Femur (tissue), 1 donor: ENCODE results near the gene ZNF625.

Experiments used
- DNase-seq: peaks from one replicate; pipeline ENCODE4 v3.0.0-alpha.2; 2017

ZNF625 gene

DNA sequence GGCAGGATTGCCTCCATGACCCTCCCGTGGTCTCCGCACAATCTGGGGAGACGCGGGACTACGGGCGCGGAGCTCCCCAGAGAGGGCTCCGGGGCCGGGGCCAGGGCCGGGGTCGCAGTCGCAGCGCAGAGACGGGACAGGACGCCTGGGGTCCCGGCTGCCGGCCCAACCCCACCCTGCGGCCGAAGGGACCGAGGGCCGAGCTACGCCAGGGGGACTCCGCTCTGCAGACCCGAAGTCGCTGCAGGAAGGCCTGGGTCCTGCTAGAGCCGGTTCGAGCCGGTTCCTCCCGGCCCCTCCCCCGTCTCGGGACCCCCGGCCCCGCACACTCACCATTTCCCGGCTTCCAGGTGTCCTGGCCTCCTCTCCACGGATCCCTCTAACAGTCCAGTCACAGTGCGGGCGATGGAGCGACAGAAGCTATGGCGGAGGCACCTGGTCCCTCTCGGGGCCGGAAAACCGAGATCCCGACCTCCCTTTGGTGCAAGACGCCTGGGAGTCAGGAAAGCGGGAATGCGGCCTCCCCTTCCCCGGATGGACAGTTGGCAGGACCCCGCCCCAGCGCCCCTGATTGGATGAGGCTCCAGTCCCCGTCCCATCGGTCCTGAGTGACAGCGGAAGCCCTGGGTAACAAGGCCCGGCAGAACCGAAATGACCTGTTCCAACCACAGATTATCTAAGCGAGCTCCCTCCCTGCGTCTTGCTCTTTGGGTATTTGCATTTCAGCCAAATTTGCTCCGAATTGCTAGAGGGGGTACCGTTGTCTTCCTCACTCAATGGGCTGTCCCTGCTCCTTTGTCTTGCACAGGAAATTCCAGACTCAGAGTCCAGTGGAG, at the start of gene ZNF625:
Gene ZNF625, minus strand, starts transcription at position 512 of the 836 bp plus-strand sequence. Its CDS starts 176 bp downstream, at position 336.
- peak; percentile 93 for DNase-seq

DNA sequence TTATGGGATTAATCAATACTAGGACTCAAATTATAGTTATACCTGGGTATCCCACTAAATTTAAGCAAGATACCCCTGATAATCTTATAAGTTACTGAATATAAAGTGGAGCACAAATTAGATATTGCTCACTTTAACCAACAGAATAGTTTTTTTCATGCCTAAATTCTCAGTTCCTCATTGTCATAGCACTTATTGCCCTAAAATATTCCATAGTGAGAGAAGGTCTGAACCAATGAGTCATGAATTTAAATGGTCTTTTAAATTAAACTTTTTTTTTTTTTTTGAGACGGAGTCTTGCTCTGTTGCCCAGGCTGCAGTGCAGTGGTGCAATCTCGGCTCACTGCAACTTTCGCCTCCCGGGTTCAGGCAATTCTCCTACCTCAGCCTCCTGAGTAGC, 48.8 kb upstream of the ZNF625 start:
- no peak for DNase-seq

DNA sequence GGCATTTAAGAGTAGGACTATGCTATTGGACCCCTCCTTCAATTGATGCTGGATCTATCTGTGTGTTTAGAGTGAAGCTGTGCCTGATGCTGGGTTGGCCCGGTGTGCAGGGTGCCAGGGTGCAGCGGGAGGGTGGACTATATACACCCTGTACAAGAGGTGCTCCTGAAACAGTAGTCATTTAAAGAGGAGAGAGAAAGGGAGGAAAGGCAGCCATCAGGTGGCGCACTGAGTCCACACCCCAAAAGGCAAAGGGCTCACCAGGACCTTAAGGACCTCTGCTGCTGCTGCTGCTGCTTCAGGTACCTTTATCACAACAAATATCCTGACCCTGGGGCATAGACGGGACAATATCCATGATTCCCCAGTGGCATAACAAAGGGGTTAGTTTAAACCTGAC, 45.7 kb upstream of the ZNF625 start:
- DNase-seq = peak; percentile 20

- DNase-seq = peak; percentile 14
Observed at GRCh38 chr19:12199757-12200419, 43.4 kb upstream of the ZNF625 start.

DNA sequence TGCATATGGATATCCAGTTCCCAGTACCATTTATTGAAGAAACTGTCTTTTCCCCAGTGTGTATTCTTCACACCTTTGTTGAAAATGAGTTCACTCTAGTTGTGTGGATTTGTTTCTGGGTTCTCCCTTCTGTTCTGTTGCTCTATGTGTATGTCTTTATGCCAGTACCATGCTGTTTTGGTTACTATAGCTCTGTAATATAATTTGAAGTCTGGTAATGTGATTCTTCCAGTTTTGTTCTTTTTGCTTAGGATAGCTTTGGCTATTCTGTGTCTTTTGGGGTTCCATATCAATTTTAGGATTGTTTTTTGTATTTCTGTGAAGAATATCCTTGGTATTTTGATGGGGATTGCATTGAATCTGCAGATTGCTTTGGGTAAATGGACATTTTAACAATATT, 41.6 kb upstream of the ZNF625 start:
- no peak for DNase-seq

DNA sequence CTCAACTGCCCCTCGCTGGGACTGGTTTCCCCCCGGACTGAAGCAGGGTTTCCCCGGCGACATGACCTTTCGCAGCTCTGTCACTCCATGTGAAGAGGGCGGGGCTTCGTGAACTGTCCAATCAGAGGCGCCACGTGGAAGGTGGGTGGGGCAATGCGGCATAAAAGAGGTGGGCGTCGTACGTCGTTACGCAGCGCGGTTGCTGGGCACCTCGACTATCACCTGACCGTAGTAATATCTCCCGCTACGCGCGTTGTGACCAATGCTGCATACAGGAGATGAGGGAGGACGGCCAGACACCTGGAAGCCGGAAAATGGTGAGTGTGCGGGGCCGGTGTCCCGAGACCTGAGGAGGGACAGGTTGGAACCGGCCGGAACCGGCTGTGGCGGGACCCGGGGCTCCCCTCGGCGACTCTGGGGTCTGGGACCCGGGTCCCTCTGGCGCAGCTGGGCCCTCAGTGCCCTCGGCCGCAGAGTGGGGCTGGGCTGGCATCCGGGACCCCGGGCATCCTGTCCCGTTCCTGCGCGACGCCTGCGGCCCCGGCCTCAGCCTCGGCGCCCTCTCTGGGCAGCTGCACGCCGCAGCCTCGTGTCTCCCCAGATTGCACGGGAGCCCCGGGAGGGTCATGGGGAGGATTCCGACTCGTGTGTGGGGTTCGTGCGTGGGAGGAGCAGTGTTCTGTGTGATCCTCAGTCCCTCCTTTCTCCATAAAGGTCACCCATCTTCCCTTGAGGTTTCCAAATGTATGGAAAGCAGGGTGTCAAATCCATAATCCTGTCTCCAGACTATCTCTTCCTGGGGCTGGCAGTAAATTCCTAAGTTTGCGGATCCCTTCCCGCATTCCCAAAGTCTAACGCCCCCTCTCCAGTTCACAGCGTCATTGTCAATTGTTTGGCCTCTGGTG, 38.5 kb upstream of the ZNF625 start:
- DNase-seq = peak; percentile 92

- no peak for DNase-seq
Observed at GRCh38 chr19:12187625-12188024, 31.1 kb upstream of the ZNF625 start.

GRCh38 chr19:12180377-12180776, 23.8 kb upstream of the ZNF625 start:
- DNase-seq = no peak

DNA sequence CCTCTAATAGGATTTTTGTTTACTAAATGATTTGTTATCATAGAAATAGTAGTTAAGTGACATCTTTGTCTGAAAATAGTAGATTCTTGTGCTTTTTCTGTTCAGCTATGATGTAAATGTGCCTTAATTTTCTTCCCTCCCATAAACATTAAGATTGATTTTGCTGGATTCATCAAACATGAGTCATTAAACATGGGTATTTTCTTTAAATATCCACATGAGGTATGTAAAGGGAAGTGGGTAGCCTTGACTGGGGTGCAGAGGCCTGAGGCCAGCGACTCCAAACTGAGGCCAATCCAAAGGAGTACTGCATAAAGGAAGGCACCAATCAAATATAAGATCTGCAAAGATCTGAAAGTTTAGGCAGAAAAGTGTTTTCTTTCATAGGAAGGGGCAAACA, 10.1 kb upstream of the ZNF625 start:
- DNase-seq = no peak

DNA sequence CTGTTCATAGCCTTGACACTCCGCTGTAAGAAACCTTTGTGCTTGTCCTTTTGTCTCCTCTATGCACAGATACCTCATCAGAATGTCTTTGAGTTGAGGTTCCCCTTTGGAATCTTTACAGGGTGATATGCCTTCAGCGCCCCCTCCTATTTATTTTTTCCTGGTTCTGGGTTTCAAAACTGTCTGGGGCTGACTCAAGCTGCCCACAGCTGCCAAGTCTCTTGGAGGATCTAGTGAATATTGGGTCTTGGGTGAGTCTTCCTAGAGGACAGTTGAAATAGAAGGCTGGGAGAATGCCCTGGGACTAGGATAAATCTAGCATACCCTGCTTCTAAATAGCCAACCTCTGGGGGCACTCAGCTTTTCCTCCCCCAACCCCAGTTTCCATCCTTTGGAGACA, 7.3 kb upstream of the ZNF625 start:
- no peak for DNase-seq

DNA sequence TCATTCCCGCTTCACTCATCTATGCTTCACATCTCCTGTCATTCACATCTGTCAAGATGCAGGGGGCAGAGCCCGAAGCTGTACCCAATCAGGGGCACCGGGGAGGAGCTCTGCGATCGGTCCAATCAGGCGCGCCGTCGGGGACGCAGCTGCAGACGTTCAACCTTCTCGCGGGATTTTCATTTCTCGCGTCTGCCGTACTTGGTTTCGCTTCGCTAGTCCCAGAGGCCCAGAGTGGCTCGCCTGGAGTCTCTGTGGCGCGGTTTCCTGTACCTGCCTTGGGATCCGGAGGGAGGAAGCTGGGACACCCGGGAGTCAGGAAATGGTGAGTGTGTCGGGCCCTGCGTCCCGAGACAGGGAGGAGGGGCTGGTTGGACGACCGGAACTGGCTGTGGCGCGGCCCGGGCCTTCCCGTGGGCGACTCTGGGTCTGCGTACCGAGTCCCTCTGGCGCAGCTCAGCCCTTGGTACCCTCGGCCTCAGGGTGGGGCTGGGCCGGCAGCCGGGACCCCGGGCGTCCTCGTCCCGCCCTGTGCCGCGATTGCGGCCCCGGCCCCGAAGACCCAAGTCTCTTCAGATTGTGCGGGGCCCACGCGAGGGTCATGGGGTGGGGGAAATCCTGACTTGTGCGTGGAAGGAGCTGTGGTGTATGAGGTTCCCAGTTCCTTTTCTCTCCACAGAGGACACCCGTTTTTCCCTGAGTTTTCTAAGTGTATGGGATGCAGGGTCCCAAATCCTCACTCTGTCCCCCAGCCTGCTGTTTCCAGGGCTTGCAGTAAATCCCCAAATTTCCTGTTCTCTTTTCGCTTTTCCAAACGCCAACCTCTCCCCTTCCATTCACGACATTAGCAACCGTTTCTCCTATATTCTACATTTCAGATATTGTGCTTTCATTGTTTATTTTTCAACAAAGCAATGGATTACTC, 6.6 kb upstream of the ZNF625 start, which contains the start of gene ZNF136:
Gene ZNF136, plus strand, starts transcription at position 215 of the 925 bp plus-strand sequence. Its CDS starts 108 bp downstream, at position 323.
- peak; percentile 97 for DNase-seq

DNA sequence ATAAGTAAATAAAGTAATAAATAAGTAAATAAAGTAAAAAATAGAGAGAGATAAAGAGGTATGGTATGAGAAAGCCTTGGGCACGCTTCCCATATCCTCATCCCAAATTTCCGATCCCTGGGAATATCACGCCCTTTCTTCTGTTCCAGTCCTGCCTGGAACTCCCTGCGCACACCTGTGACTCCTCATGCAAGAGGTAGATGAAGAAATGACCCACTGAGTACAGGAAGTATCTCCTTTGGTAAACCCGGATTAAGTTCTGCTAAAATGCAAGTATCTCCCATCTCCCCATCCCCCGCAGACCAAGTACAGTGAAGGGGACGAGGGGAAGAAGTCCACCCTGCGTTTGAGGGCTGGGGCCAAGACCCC, 6.0 kb upstream of the ZNF625 start:
- DNase-seq = peak; percentile 22

- DNase-seq = no peak
Observed at GRCh38 chr19:12159773-12160414, 3.4 kb upstream of the ZNF625 start.

DNA sequence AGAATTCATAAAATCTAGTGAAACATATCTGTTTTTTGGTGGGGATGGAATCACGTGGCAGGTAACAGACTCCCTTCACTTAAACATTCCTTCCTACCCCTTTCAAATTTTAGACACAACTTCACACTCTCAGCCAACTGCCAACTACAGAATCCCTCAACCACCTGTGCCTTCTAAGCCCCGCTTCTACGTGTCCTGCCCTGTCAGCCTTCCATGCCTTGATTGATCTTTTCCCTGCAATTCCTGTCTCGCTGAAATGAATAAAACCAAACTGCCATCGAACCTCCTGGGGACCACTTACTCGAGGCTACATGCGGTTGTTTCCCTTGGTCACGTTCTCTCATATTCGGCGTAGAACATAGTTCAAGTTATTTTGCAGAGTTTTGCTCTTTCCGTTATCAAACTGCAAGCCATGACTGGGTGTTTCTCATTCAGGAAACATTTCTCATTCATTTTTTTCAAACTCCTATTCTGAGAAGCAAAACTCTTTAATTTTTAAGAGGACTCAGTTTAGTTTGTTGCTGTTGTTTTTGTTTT, 1.1 kb downstream of the ZNF625 start:
- no peak for DNase-seq

DNA sequence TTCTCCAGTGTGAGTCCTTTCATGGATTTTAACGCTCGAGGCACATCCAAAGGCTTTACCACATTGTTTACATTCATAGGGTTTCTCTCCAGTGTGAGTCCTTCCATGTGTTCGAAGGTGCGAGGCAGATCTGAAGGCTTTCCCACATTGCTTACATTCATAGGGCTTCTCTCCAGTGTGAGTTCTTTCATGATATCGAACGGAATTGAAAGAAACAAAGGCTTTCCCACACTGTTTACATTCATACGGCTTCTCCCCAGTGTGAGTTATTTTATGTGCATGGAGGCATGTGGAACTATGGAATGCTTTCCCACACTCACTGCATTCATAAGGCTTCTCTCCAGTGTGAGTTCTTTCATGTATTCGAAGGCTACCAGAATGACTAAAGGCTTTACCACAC, 11.2 kb downstream of the ZNF625 start:
- DNase-seq = no peak

DNA sequence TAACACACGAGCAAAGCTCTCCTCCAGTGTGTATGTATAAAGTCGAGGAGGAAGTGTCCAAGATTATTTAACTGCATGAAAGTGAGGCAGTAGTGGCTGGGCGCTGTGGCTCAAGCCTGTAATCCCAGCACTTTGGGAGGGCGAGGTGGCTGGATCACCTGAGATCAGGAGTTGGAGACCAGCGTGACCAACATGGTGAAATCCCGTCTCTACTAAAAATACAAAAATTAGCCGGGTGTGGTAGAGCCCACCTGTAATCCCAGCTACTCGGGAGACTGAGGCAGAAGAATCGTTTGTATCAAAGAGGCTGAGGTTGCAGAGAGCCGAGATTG, 15.2 kb downstream of the ZNF625 start:
- no peak for DNase-seq

DNA sequence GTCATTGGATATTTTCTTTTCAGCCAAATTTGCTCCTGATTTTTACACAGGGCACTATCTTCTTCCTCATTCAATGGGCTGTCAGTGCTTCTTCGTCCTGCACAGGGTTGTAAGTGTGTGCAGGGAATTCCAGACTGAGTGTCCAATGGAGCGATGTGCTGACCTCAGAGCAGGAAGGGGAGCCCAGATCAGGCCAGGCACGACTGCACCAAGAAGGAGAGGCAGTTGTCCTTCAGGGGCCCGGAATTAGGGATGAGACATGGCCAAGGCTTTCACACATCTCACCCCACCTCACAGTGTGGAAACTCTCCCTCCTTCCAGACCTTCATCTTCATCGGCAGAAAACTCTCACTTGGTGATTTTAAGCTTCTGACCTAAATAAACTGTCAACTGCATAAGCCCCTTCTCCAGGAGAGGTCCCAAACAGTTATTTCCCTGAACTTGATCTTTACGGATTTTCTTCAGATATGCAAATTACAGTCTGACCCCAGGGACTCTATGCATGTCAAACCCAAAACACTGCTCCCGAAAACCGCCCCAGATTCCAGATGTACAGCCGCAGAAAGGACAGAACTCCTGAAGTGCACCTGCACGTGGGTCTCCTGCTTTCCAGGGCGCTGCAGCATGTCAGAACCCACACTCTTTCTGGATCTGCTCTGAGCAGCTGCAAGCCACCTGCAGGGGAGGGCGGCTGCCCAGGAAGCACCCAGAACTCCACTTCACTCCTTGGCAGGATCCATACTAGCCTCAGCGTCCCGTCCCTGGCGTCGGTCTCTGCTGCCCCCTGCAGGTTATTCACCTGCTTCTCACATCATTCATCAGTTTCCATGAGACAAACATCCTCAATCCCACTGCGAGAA, 15.8 kb downstream of the ZNF625 start:
- DNase-seq = peak; percentile 92

DNA sequence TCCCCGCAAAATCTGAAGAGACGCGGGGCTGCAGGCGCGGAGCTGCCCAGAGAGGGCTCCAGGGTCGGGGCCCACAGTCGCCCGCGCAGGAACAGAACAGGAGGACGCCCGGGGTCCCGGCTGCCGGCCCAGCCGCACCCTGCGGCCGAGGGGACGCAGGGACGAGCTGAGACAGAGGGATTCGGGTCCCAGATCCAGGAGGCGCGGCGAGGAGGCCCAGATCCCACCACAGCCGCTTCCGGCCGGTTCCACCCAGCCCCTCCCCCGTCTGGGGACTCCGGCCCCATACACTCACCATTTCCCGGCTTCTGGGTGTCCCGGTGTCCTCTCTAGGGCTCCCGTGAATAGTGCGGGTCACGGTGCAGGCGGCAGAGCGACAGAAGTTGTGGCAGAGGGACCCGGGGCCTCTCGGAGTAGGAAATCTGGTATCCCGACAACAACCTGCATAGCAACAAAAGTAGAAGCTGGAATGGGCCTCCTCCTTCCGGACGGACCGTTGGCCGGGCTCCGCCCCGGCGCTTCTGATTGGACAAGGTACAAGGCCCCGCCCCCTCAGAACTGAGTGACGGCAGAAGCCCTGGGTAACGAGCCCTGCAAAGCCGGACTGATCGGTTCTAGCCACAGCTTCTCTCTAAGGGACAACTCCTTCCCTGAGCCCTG, 16.5 kb downstream of the ZNF625 start, which contains the start of gene ZNF20:
Gene ZNF20, minus strand, starts transcription at position 466 of the 660 bp plus-strand sequence. Its CDS starts 168 bp downstream, at position 298.
- peak; percentile 98 for DNase-seq

GRCh38 chr19:12139269-12139668, 17.3 kb downstream of the ZNF625 start:
- DNase-seq = no peak
